Mesothelial cell of epicardium (in vitro differentiated cells): ENCODE results near the gene GABRA1. TPM values are rescaled to one million over a fixed set of nuclear protein-coding genes. Genes with fewer than 3 reads are reported as not detected.

Experiments used
- DNase-seq, 2 experiments: peaks; one replicate each; pipeline ENCODE4 v3.0.0; 2021; ENCODE audit warnings: low spot score in 2 of 2; ENCODE audit not compliant: unreplicated experiment in 2 of 2
- H3K27ac Mint-ChIP-seq: 2 replicates; pipeline ENCODE4 v1.8.0; 2021; ENCODE audit warnings: mixed read lengths
- H3K27me3 Mint-ChIP-seq: 2 replicates; pipeline ENCODE4 v1.8.0; 2021; ENCODE audit warnings: low read depth, mixed read lengths
- H3K36me3 Mint-ChIP-seq: 2 replicates; pipeline ENCODE4 v1.8.0; 2021; ENCODE audit warnings: mixed read lengths
- H3K4me1 Mint-ChIP-seq: 2 replicates; pipeline ENCODE4 v1.8.0; 2021; ENCODE audit warnings: mixed read lengths
- H3K4me3 Mint-ChIP-seq: 2 replicates; pipeline ENCODE4 v1.8.0; 2021; ENCODE audit warnings: mild to moderate bottlenecking, moderate library complexity, mixed read lengths
- H3K9me3 Mint-ChIP-seq: 2 replicates; pipeline ENCODE4 v1.8.0; 2021; ENCODE audit warnings: mixed read lengths
- total RNA-seq: library from RNA; stranded (reverse); gene quantifications from 3 replicates; pipeline ENCODE4 v1.2.1, GENCODE V29; 2021
- TF ChIP-seq, protein P1 (sequence below): fragments of 200-600 bp; sonication (generic); IDR thresholded peaks from one replicate; pipeline ENCODE4 v1.5.0; 2021; ENCODE audit warnings: antibody characterized with exemption; ENCODE audit not compliant: unreplicated experiment

GABRA1 gene
- total RNA-seq, result not detected in 3 replicates

GRCh38 chr5:161847941-161848391 is at the start of gene GABRA1:
Gene GABRA1 (plus strand): TSS chr5:161848120. CDS start chr5:161850811, 2,691 bp downstream.
- DNase-seq, result no peak
- peaks cover 58% of the 10 kb centered on the region for H3K27me3 Mint-ChIP-seq
- peaks cover 16% of the 10 kb centered on the region for H3K4me1 Mint-ChIP-seq
- TF ChIP-seq, protein P1, sequence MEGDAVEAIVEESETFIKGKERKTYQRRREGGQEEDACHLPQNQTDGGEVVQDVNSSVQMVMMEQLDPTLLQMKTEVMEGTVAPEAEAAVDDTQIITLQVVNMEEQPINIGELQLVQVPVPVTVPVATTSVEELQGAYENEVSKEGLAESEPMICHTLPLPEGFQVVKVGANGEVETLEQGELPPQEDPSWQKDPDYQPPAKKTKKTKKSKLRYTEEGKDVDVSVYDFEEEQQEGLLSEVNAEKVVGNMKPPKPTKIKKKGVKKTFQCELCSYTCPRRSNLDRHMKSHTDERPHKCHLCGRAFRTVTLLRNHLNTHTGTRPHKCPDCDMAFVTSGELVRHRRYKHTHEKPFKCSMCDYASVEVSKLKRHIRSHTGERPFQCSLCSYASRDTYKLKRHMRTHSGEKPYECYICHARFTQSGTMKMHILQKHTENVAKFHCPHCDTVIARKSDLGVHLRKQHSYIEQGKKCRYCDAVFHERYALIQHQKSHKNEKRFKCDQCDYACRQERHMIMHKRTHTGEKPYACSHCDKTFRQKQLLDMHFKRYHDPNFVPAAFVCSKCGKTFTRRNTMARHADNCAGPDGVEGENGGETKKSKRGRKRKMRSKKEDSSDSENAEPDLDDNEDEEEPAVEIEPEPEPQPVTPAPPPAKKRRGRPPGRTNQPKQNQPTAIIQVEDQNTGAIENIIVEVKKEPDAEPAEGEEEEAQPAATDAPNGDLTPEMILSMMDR, result no peak
- H3K9me3 Mint-ChIP-seq, result no peaks in the 10 kb centered on the region
- peak within 1 kb of the TSS; percentile 36 for H3K4me3 Mint-ChIP-seq
- no peaks in the 10 kb centered on the region for H3K36me3 Mint-ChIP-seq
- H3K27ac Mint-ChIP-seq, result no peak within 1 kb of the TSS

DNA sequence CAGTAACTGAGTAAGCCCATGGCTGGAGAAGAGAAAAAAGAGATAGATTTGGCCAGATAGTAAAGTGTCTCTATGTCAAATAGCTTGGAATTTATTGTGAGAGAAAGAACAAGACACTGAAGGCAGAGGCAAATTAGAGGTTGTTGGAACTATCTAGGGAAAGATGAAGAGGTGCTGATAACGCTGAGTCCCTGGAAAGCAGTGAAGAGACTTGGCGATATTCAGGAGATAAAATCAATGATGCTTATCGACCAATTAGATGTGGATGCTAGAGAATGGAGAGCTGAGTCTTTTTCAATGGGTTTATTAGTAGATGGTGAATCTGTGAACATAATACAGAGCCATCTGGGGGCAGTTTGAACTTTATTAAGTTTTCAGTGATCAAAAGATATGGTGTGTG is 48.6 kb upstream of the GABRA1 start:
- TF ChIP-seq, protein P1, result no peak
- Mint-ChIP-seq H3K27ac (no peak overlapping the region), H3K4me3 (no peak overlapping the region), H3K9me3 (no peaks in the 10 kb centered on the region), H3K4me1 (no peaks in the 10 kb centered on the region), H3K36me3 (no peaks in the 10 kb centered on the region), H3K27me3 (peaks cover 11% of the 10 kb centered on the region)
- DNase-seq, result no peak

GRCh38 chr5:161804263-161804662 is 43.7 kb upstream of the GABRA1 start:
- DNase-seq, result no peak
- no peaks in the 10 kb centered on the region for H3K36me3 Mint-ChIP-seq
- no peaks in the 10 kb centered on the region for H3K9me3 Mint-ChIP-seq
- TF ChIP-seq, protein P1, result no peak
- H3K4me1 Mint-ChIP-seq, result no peaks in the 10 kb centered on the region
- no peak overlapping the region for H3K27ac Mint-ChIP-seq
- H3K4me3 Mint-ChIP-seq, result no peak overlapping the region
- H3K27me3 Mint-ChIP-seq, result peaks cover 2% of the 10 kb centered on the region

- Mint-ChIP-seq H3K27ac (no peak overlapping the region), H3K36me3 (no peaks in the 10 kb centered on the region), H3K27me3 (peaks cover 63% of the 10 kb centered on the region), H3K4me1 (peaks cover 16% of the 10 kb centered on the region), H3K4me3 (no peak overlapping the region), H3K9me3 (no peaks in the 10 kb centered on the region)
- TF ChIP-seq, protein P1, result no peak
- peak in 1 of 2 experiments; percentile 40 for DNase-seq
Observed at GRCh38 chr5:161846746-161847145, 1.2 kb upstream of the GABRA1 start.

GRCh38 chr5:161847447-161847846 is 473 bp upstream of the GABRA1 start:
- Mint-ChIP-seq H3K27ac (no peak overlapping the region), H3K36me3 (no peaks in the 10 kb centered on the region), H3K9me3 (no peaks in the 10 kb centered on the region), H3K4me1 (peaks cover 16% of the 10 kb centered on the region), H3K4me3 (no peak overlapping the region), H3K27me3 (peaks cover 61% of the 10 kb centered on the region)
- TF ChIP-seq, protein P1, result no peak
- no peak for DNase-seq

GRCh38 chr5:161850491-161850890 is 2.6 kb downstream of the GABRA1 start:
- Mint-ChIP-seq H3K4me1 (peaks cover 16% of the 10 kb centered on the region), H3K27me3 (peaks cover 49% of the 10 kb centered on the region), H3K27ac (no peak overlapping the region), H3K9me3 (no peaks in the 10 kb centered on the region), H3K36me3 (no peaks in the 10 kb centered on the region), H3K4me3 (no peak overlapping the region)
- no peak for DNase-seq
- TF ChIP-seq, protein P1, result no peak
